Spleen (tissue), 11 donors: ENCODE measurements around the gene TINAG. TPM values are rescaled to one million over a fixed set of nuclear protein-coding genes. Genes with fewer than 3 reads are reported as not detected.

Experiments
- DNase-seq: peaks from one replicate; pipeline ENCODE4 v3.0.0-alpha.2; 2020
- H3K27ac ChIP-seq, 8 donors: fragments of 200-600 bp; sonication (generic) in 7 of 8; 1 replicate in 4 of 8; 2 replicates in 4 of 8; pipeline versions ENCODE4 v1.5.0 to v1.8.0; 2016 to 2021; ENCODE audit warnings: inconsistent platforms in 4 of 8, mild to moderate bottlenecking in 4 of 8, moderate library complexity in 1 of 8
- H3K27me3 ChIP-seq, 7 donors: fragments of 200-600 bp; sonication (generic) in 6 of 7; replicated peaks in 1 of 7; 1 replicate in 4 of 7; 2 replicates in 3 of 7; pipeline versions ENCODE4 v1.5.0 to v1.8.0; 2016 to 2021; ENCODE audit warnings: inconsistent platforms in 3 of 7, mild to moderate bottlenecking in 1 of 7
- H3K36me3 ChIP-seq, 6 donors: fragments of 200-600 bp; sonication (generic) in 5 of 6; 1 replicate in 4 of 6; 2 replicates in 2 of 6; pipeline versions ENCODE4 v1.5.0 to v1.8.0; 2016 to 2021; ENCODE audit warnings: inconsistent platforms in 2 of 6
- H3K4me1 ChIP-seq, 6 donors: fragments of 200-600 bp; sonication (generic) in 5 of 6; 1 replicate in 3 of 6; 2 replicates in 3 of 6; pipeline versions ENCODE4 v1.5.0 to v1.8.0; 2016 to 2021; ENCODE audit warnings: inconsistent platforms in 3 of 6
- H3K4me3 ChIP-seq, 8 donors: fragments of 200-600 bp; sonication (generic) in 7 of 8; 1 replicate in 4 of 8; 2 replicates in 4 of 8; pipeline versions ENCODE4 v1.5.0 to v1.8.0; 2016 to 2021; ENCODE audit warnings: inconsistent platforms in 4 of 8, mild to moderate bottlenecking in 4 of 8, moderate library complexity in 2 of 8
- H3K9me3 ChIP-seq, 8 donors: fragments of 200-600 bp; sonication (generic) in 7 of 8; 1 replicate in 4 of 8; 2 replicates in 4 of 8; pipeline versions ENCODE4 v1.5.0 to v1.8.0; 2016 to 2021; ENCODE audit warnings: inconsistent platforms in 4 of 8
- POLR2A ChIP-seq, 3 donors: fragments of 450-650 bp; IDR thresholded peaks; one replicate each; pipeline ENCODE4 v1.5.1; 2017; ENCODE audit warnings: antibody characterized with exemption in 3 of 3, mild to moderate bottlenecking in 1 of 3
- POLR2AphosphoS5 ChIP-seq, 3 donors: sonication (generic); formaldehyde crosslinking; IDR thresholded peaks; one replicate each; pipeline ENCODE4 v1.5.1; 2017; ENCODE audit warnings: antibody characterized with exemption in 3 of 3
- WGBS, 5 donors: extraction: QIAGEN DNeasy Blood & Tissue Kit in 3 of 5; methylation state at CpG; one replicate each; pipeline versions ENCODE4 v1.1.5 to v1.1.7; 2013 to 2018; 5-methylcytosine and 5-hydroxymethylcytosine counted together
- intact Hi-C: fragments of 100-400 bp; cut with DNase I; formaldehyde crosslinking; loops from one replicate; pipeline ENCODE4 v1.15.0; 2023; ENCODE audit warnings: low total_unique reads
- polyA plus RNA-seq, 3 donors: library from polyadenylated mRNA; stranded (reverse); fragments of 200-250 nt; gene quantifications; one replicate each; pipeline ENCODE4 v1.2.1, GENCODE V29; 2013
- total RNA-seq, 7 donors: library from RNA; depleted of rRNA in 3 of 7; stranded (reverse); fragments of >200 nt in 3 of 7; fragmentation: NEBNext Ultra II Directional in 4 of 7; extraction: Animal tissue kit (Norgen Biotek cat#: 25700) in 4 of 7; gene quantifications; one replicate each; pipeline versions ENCODE4 v1.1.0 to v1.2.1, GENCODE V29; 2016 to 2021
- TF ChIP-seq, protein P1 (sequence below), 11 experiments: fragments of 200-600 bp in 7 of 11; fragments of 450-650 bp in 4 of 11; sonication (generic) in 4 of 11; IDR thresholded peaks in 8 of 11; conservative IDR thresholded peaks in 3 of 11; 1 replicate in 7 of 11; 2 replicates in 4 of 11; pipeline versions ENCODE4 v1.4.0 to v1.8.0; 2016 to 2021; ENCODE audit warnings: antibody characterized with exemption in 11 of 11, inconsistent platforms in 4 of 11, mild to moderate bottlenecking in 1 of 11
- donor health status: healthy with polysubstance abuse.
- donor health status: DM: no; HTN: no; CAD: no; lungs with moderate emphysema.
- donor health status: DM: no; HTN: no; CAD: no.
- donor health status: Bipolar disorder and iron deficiency.
- donor health status: healthy.
- donor health status: DM: no; HTN: no; CAD: no.
- donor health status: DM: yes; HTN: yes; CAD: no.

The TINAG gene
- total and polyA plus RNA-seq, 10 donors, result not detected

- H3K27ac ChIP-seq, result no peak overlapping the region
- no peak overlapping the region for H3K4me3 ChIP-seq
- TF ChIP-seq POLR2AphosphoS5 (IDR thresholded peaks at IDR 0.05), result no peak
- TF ChIP-seq POLR2A (IDR thresholded peaks at IDR 0.05), result no peak
- TF ChIP-seq, protein P1, sequence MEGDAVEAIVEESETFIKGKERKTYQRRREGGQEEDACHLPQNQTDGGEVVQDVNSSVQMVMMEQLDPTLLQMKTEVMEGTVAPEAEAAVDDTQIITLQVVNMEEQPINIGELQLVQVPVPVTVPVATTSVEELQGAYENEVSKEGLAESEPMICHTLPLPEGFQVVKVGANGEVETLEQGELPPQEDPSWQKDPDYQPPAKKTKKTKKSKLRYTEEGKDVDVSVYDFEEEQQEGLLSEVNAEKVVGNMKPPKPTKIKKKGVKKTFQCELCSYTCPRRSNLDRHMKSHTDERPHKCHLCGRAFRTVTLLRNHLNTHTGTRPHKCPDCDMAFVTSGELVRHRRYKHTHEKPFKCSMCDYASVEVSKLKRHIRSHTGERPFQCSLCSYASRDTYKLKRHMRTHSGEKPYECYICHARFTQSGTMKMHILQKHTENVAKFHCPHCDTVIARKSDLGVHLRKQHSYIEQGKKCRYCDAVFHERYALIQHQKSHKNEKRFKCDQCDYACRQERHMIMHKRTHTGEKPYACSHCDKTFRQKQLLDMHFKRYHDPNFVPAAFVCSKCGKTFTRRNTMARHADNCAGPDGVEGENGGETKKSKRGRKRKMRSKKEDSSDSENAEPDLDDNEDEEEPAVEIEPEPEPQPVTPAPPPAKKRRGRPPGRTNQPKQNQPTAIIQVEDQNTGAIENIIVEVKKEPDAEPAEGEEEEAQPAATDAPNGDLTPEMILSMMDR (IDR thresholded peaks at IDR 0.05 in 8 of 11, conservative IDR thresholded peaks at IDR 0.05 in 3 of 11), result no peak
- intact Hi-C loops, result no loop called here
- no peaks in the 10 kb centered on the region for H3K4me1 ChIP-seq
- no peaks in the 10 kb centered on the region for H3K36me3 ChIP-seq
- peaks cover 0 to 9% (median 2%) of the 10 kb centered on the region in 8 donors for H3K9me3 ChIP-seq
- 54 to 70% (median 67%) methylated on average over 1 of the region's 1 CpG for WGBS, 5 donors
- DNase-seq, result no peak
- no peaks in the 10 kb centered on the region for H3K27me3 ChIP-seq
Observed at GRCh38 chr6:54403096-54403495, 94.9 kb downstream of the TINAG start.

DNA sequence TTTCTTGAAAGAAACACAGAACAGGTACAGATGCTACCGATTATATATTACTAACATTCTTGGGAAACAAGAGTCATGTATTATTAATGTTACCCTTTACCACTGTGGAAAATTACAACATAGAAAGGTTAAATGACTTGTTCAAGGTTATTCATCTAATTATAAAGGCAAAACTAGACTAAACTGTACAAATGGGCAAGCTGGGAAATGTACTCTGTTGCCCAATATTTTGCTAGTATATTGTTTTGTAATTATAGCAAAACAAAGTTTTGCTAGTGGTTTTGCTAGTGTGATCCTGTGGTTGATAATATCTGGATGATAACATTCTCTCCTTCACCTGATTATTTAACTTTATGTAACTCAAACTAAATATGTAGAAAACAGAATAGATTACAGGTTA lies 96.5 kb downstream of the TINAG start:
- Histone ChIP-seq H3K27me3 (no peaks in the 10 kb centered on the region), H3K27ac (no peak overlapping the region), H3K9me3 (peaks cover 0 to 18% (median 3%) of the 10 kb centered on the region in 8 donors), H3K36me3 (no peaks in the 10 kb centered on the region), H3K4me3 (no peak overlapping the region), H3K4me1 (no peaks in the 10 kb centered on the region)
- TF ChIP-seq POLR2A (IDR thresholded peaks at IDR 0.05), result no peak
- TF ChIP-seq POLR2AphosphoS5 (IDR thresholded peaks at IDR 0.05), result no peak
- TF ChIP-seq, protein P1 (IDR thresholded peaks at IDR 0.05 in 8 of 11, conservative IDR thresholded peaks at IDR 0.05 in 3 of 11), result no peak
- WGBS, 5 donors, result 85 to 94% (median 86%) methylated on average over 1 of the region's 1 CpG
- intact Hi-C loops, result no loop called here
- DNase-seq, result no peak

- DNase-seq, result no peak
- Histone ChIP-seq H3K4me1 (no peaks in the 10 kb centered on the region), H3K4me3 (no peak overlapping the region), H3K9me3 (peaks cover 0 to 15% (median 4%) of the 10 kb centered on the region in 8 donors), H3K36me3 (no peaks in the 10 kb centered on the region), H3K27ac (no peak overlapping the region), H3K27me3 (no peaks in the 10 kb centered on the region)
- WGBS, 5 donors, result 56 to 85% (median 77%) methylated on average over 1 of the region's 1 CpG
- TF ChIP-seq POLR2AphosphoS5 (IDR thresholded peaks at IDR 0.05) (no peak), POLR2A (IDR thresholded peaks at IDR 0.05) (no peak)
- TF ChIP-seq, protein P1 (IDR thresholded peaks at IDR 0.05 in 8 of 11, conservative IDR thresholded peaks at IDR 0.05 in 3 of 11), result no peak
- intact Hi-C loops, result no loop called here
Observed at GRCh38 chr6:54411767-54412166, 103.5 kb downstream of the TINAG start.

GRCh38 chr6:54415517-54415916 lies 107.3 kb downstream of the TINAG start:
- intact Hi-C loops, result no loop called here
- Histone ChIP-seq H3K27me3 (no peaks in the 10 kb centered on the region), H3K4me1 (no peaks in the 10 kb centered on the region), H3K4me3 (no peak overlapping the region), H3K27ac (no peak overlapping the region), H3K9me3 (peaks cover 0 to 19% (median 7%) of the 10 kb centered on the region in 8 donors), H3K36me3 (no peaks in the 10 kb centered on the region)
- 75 to 87% (median 83%) methylated on average over 3 of the region's 3 CpGs for WGBS, 5 donors
- TF ChIP-seq POLR2AphosphoS5 (IDR thresholded peaks at IDR 0.05) (no peak), POLR2A (IDR thresholded peaks at IDR 0.05) (no peak)
- TF ChIP-seq, protein P1 (IDR thresholded peaks at IDR 0.05 in 8 of 11, conservative IDR thresholded peaks at IDR 0.05 in 3 of 11), result no peak
- DNase-seq, result no peak
